Nephron progenitor cell (in vitro differentiated cells): ENCODE results near the gene CTNNBL1.

Source experiments
- DNase-seq: peaks from one replicate; pipeline ENCODE4 v3.0.0; 2021
- H3K27ac Mint-ChIP-seq: 2 replicates; pipeline ENCODE4 v1.8.0; 2021; ENCODE audit warnings: mild to moderate bottlenecking, moderate library complexity, mixed read lengths
- H3K27me3 Mint-ChIP-seq: 2 replicates; pipeline ENCODE4 v1.8.0; 2021; ENCODE audit warnings: mild to moderate bottlenecking, low read depth, mixed read lengths; ENCODE audit not compliant: poor library complexity
- H3K36me3 Mint-ChIP-seq: 2 replicates; pipeline ENCODE4 v1.8.0; 2021; ENCODE audit warnings: low read depth, mixed read lengths
- H3K4me1 Mint-ChIP-seq: 2 replicates; pipeline ENCODE4 v1.8.0; 2021; ENCODE audit warnings: mixed read lengths
- H3K4me3 Mint-ChIP-seq: 2 replicates; pipeline ENCODE4 v1.8.0; 2021; ENCODE audit warnings: mild to moderate bottlenecking, moderate library complexity, mixed read lengths
- H3K9me3 Mint-ChIP-seq: 2 replicates; pipeline ENCODE4 v1.8.0; 2021; ENCODE audit warnings: mild to moderate bottlenecking, moderate library complexity, mixed read lengths
- TF ChIP-seq, protein P1 (sequence below): fragments of 200-600 bp; sonication (generic); IDR thresholded peaks from 2 replicates; pipeline ENCODE4 v1.5.0; 2021; ENCODE audit warnings: antibody characterized with exemption

CTNNBL1 gene

GRCh38 chr20:37845241-37845681 is 151.4 kb downstream of the CTNNBL1 start:
- Mint-ChIP-seq H3K4me3 (no peak overlapping the region), H3K27me3 (no peaks in the 10 kb centered on the region), H3K4me1 (peaks cover 59% of the 10 kb centered on the region), H3K27ac (no peak overlapping the region), H3K36me3 (peaks cover 34% of the 10 kb centered on the region), H3K9me3 (no peaks in the 10 kb centered on the region)
- no peak for DNase-seq
- TF ChIP-seq, protein P1, sequence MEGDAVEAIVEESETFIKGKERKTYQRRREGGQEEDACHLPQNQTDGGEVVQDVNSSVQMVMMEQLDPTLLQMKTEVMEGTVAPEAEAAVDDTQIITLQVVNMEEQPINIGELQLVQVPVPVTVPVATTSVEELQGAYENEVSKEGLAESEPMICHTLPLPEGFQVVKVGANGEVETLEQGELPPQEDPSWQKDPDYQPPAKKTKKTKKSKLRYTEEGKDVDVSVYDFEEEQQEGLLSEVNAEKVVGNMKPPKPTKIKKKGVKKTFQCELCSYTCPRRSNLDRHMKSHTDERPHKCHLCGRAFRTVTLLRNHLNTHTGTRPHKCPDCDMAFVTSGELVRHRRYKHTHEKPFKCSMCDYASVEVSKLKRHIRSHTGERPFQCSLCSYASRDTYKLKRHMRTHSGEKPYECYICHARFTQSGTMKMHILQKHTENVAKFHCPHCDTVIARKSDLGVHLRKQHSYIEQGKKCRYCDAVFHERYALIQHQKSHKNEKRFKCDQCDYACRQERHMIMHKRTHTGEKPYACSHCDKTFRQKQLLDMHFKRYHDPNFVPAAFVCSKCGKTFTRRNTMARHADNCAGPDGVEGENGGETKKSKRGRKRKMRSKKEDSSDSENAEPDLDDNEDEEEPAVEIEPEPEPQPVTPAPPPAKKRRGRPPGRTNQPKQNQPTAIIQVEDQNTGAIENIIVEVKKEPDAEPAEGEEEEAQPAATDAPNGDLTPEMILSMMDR = no peak

DNA sequence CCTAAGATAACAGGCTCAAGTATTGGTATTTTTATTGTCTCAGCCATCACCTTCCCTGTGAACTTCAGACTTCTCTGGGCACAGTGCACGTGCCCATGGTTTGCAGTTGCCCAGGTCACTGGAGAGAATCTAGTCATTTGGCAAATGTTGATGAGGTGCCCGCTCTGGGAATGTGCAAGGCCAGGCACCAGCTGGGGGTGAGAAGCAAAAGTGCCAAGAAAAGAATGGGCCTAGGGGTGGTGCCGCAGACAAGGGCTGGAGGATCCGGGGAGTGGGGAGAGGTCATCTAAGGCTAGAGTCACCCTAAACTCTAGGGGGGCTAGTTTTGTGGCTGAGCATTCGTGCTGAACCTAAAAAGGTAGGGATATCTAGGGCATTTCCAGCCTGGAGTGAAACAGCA is 152.0 kb downstream of the CTNNBL1 start:
- TF ChIP-seq, protein P1 = no peak
- Mint-ChIP-seq H3K36me3 (peaks cover 28% of the 10 kb centered on the region), H3K4me3 (no peak overlapping the region), H3K27me3 (no peaks in the 10 kb centered on the region), H3K9me3 (no peaks in the 10 kb centered on the region), H3K4me1 (peaks cover 65% of the 10 kb centered on the region), H3K27ac (peak overlapping the region; percentile 92)
- DNase-seq = no peak

- peaks cover 27% of the 10 kb centered on the region for H3K36me3 Mint-ChIP-seq
- no peaks in the 10 kb centered on the region for H3K9me3 Mint-ChIP-seq
- TF ChIP-seq, protein P1 = no peak
- no peak for DNase-seq
- H3K27ac Mint-ChIP-seq = no peak overlapping the region
- H3K27me3 Mint-ChIP-seq = no peaks in the 10 kb centered on the region
- peak overlapping the region; percentile 23 for H3K4me3 Mint-ChIP-seq
- H3K4me1 Mint-ChIP-seq = peaks cover 72% of the 10 kb centered on the region
Observed at GRCh38 chr20:37846573-37846972, 152.7 kb downstream of the CTNNBL1 start.

- DNase-seq = no peak
- Mint-ChIP-seq H3K9me3 (no peaks in the 10 kb centered on the region), H3K27ac (peak overlapping the region; percentile 27), H3K27me3 (peaks cover 3% of the 10 kb centered on the region), H3K36me3 (peaks cover 14% of the 10 kb centered on the region), H3K4me3 (no peak overlapping the region), H3K4me1 (peaks cover 71% of the 10 kb centered on the region)
- TF ChIP-seq, protein P1 = no peak
Observed at GRCh38 chr20:37848706-37849105, 154.9 kb downstream of the CTNNBL1 start.

- Mint-ChIP-seq H3K4me1 (peaks cover 71% of the 10 kb centered on the region), H3K4me3 (no peak overlapping the region), H3K27ac (no peak overlapping the region), H3K36me3 (peaks cover 18% of the 10 kb centered on the region), H3K27me3 (peaks cover 3% of the 10 kb centered on the region), H3K9me3 (no peaks in the 10 kb centered on the region)
- TF ChIP-seq, protein P1 = no peak
- DNase-seq = no peak
Observed at GRCh38 chr20:37849156-37849555, 155.3 kb downstream of the CTNNBL1 start.

DNA sequence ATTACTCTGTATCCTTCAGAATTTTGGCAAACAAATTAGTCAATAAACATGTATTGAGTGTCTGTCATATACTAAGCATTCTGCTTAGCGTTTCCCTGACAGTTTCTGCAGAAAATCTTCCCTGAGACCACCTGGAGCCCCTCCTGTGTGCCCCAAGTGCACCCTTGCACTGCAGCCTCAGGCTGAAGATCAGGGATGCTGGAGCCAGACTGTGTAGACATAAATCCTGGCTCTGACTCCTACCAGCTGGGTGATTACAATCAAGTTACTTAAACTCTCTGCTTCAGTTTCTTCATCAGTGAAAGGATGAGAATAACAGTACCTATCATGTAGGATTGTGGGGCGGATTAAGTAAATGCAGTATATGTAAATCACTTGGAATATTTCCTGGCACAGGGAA is 155.7 kb downstream of the CTNNBL1 start:
- peaks cover 3% of the 10 kb centered on the region for H3K27me3 Mint-ChIP-seq
- TF ChIP-seq, protein P1 = no peak
- H3K36me3 Mint-ChIP-seq = peaks cover 19% of the 10 kb centered on the region
- no peak for DNase-seq
- H3K4me3 Mint-ChIP-seq = no peak overlapping the region
- peaks cover 71% of the 10 kb centered on the region for H3K4me1 Mint-ChIP-seq
- no peaks in the 10 kb centered on the region for H3K9me3 Mint-ChIP-seq
- H3K27ac Mint-ChIP-seq = no peak overlapping the region
